NCI-H1105 (cell line): ENCODE measurements around the gene NOM1.
"Not testable (repeated sequence)": the region's sequence is repeated elsewhere in the genome, so short reads cannot be mapped to it uniquely, and the experiment has no call there.

ENCODE experiments used
- DNase-seq: peaks from one replicate; lab custom pipeline; 2025; lab: John Stamatoyannopoulos, UW

Gene NOM1

GRCh38 chr7:156941393-156942182, 7.9 kb upstream of the NOM1 start:
- no peak for DNase-seq

DNA sequence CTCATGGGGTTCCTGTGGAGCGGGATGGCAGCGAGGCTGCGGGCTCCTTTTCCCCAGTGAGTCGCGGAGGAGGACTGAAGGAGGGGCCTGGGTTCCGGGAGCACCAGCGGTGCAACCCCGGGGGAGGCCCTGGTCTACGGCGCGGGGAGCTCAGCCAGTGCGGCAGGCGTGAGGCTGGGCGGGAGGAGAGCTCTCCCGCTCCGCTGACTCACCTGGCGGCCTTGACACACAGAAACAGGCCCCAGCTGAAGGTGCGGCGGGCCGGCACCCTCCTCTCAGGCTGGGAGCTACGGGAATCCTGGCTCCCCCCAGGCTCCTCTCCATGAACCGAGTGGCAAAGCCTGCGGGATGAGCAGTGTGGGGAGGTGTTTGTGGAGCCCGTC, 6.8 kb upstream of the NOM1 start:
- no peak for DNase-seq

- no peak for DNase-seq
Measured at GRCh38 chr7:156943091-156944041, 6.1 kb upstream of the NOM1 start.

DNA sequence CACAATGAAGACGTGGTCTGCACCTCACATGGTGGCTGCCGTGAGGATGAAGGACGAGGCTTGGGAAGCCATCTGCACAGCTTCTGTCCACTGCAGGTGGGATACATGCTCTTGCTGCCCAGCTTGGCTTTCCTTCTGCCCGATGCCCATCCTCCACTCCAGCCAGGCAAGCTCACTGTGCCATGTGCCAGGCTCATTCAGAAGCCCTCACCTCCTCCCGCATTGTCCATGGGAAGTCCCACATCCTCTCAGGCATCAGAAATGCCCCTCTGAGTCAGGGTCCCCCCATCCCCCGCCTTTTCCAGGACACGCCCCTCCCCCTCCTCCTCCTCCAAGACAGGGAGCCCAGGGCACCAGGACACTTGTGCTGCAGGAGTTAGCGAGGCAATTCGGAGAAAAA, 4.6 kb upstream of the NOM1 start:
- no peak for DNase-seq

- no peak for DNase-seq
Measured at GRCh38 chr7:156947120-156947843, 2.2 kb upstream of the NOM1 start.

GRCh38 chr7:156948361-156948760, 1.2 kb upstream of the NOM1 start:
- DNase-seq: no peak

DNA sequence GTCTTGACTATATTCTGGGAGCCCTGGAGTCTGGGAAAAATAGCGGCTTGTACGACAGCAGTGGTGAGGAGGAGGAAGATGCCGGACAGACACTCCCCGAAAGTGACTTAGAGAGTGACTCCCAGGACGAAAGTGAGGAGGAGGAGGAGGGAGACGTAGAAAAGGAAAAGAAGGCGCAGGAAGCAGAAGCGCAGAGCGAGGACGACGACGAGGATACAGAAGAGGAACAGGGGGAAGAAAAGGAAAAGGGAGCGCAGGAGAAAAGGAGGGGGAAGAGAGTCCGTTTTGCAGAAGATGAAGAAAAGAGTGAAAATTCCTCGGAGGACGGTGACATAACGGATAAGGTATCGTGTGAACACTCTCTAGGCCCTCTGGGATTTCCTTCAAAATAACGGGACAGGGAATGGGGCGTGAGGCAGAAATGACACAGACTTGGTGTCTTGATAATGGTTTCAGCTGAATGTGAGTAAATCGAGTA, 908 bp downstream of the NOM1 start:
- no peak for DNase-seq

GRCh38 chr7:156953215-156953614, 3.7 kb downstream of the NOM1 start:
- DNase-seq: not testable (repeated sequence)

- DNase-seq: no peak
Measured at GRCh38 chr7:156954941-156955340, 5.4 kb downstream of the NOM1 start.

GRCh38 chr7:156956727-156957126, 7.2 kb downstream of the NOM1 start:
- DNase-seq: no peak

DNA sequence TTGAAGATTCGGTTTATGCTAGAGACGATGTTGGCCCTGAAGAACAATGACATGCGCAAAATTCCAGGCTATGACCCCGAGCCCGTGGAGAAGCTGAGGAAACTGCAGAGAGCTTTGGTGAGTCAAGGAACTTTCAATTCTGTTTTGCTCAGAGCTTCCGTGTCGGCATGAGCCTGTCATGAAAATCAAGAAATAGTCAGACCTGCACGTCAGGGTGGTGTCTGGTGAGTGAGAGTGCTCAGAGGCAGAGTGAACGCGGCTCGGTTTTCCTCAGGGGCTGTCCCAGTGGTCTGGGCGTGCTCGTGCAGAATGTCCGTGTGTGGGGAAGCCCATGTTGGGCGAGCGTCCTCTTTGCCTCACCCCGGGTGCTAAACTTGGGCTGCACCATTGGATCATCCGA, 12.6 kb downstream of the NOM1 start:
- DNase-seq: no peak

DNA sequence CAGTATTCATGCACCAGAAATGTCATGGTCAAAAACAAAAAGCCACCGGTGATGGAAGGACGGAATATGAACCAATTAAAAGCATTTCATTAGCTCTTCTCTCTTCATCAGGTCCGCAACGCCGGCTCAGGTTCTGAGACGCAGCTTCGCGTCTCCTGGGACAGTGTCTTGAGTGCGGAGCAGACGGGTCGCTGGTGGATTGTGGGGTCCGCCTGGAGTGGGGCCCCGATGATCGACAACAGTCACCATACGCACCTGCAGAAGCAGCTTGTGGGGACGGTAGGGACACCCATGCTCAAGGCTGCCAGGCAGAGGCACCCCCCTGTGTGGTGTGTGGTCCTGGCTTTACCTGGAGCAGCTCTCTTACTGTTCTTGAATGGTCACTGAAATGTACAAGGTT, 13.4 kb downstream of the NOM1 start:
- no peak for DNase-seq

GRCh38 chr7:156963472-156963871, 14.0 kb downstream of the NOM1 start:
- no peak for DNase-seq

- no peak for DNase-seq
Measured at GRCh38 chr7:156964971-156965370, 15.5 kb downstream of the NOM1 start.

DNA sequence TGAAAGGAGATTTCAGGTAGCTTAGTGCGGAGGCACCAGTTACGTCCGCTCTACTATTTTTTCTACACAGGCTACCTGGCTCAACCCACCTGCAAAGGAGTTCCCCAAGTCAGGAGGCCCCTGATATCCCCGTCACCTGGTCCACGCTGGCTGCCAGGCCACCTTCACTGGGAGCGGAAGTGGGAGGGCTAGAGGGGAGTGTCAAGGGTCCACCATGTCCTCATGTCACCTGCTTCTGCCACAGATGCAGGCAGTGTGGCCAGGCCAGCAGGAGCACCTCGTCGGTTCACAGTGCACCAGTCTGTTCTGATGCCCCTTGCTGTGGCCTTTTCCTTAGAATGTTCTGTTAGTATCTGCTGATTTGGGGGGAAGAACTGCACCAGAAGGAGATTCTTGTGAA, 16.9 kb downstream of the NOM1 start:
- no peak for DNase-seq

DNA sequence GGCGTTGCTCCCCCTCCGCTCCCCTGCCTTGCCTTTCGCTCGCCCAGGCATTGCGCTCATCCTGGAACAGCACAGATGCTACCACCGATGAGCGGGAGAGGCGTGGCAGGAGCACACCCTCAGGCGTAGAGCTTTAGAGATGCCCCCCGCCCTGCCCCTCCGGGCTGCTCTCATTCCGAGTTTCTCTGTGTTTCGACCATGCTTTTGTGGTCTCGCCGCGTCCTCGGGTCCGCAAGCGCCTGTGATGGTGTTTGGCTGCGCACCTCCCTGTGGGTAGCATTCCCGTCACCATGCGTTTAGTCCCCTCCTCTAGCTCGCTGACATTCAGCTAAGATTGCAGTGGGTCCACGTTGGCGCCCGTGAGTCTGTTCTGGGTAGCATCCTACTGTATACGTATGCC, 18.7 kb downstream of the NOM1 start:
- no peak for DNase-seq

DNA sequence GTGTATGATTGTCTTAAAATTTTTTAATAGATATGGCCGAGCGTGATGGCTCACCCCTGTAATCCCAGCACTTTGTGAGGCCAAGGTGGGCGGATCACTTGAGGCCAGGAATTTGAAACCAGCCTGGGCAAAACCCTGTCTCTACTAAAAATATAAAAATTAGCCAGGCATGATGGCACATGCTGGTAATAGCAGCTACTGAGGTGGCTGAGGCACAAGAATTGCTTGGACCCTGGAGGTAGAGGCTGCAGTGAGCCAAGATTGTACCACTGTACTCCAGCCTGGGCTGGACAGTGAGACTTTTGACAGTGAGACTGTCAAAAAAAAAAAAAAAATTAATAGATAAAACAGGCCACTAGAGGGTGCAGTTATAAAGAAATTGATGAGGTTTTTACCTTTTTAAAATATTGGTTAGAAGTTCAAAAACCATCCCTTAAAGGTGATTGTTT, 20.5 kb downstream of the NOM1 start:
- DNase-seq: no peak

DNA sequence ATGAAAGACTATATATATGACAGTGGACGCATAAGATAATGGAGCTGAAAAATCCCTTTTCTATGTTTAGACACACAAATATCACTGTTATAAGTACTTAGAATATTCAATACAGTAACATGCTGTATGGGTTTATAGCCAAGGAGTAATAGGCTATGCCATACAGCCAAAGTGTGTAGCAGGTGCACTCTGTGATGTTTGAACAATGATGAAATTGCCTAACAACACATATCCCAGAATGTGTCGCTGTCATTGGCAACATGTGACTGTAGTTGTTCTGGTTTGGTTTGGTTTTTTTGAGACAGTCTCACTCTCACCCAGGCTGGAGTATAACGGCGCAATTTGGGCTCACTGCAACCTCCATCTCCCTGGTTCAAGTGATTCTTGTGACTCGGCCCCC, 26.1 kb downstream of the NOM1 start:
- DNase-seq: no peak

DNA sequence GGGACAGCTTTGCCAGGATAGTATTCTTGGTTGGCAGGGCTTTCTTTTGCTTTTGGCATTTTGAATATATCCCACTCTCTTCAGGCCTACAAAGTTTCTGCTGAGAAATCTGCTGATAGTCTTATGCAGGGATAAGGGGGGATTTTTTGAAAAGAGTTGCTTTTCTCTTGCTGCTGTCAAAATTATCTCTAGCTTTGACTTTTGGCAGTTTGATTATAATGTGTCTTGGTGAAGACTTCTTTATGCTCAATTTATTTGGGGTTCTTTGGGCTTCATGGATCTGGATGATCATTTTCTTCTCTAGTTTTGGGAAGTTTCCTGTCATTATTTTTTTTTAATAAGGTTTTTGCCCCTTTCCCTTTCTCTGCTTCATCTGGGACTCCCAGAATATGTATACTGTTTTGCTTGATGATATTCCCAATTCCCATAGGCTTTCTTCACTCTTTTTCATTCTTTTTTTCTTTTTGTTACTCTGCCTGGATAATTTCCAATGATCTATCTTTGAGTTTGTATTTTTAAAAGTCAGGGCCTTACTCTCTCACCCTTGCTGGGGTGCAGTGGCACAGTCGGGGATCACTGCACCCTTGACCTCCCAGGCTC, 29.6 kb downstream of the NOM1 start:
- no peak for DNase-seq

DNA sequence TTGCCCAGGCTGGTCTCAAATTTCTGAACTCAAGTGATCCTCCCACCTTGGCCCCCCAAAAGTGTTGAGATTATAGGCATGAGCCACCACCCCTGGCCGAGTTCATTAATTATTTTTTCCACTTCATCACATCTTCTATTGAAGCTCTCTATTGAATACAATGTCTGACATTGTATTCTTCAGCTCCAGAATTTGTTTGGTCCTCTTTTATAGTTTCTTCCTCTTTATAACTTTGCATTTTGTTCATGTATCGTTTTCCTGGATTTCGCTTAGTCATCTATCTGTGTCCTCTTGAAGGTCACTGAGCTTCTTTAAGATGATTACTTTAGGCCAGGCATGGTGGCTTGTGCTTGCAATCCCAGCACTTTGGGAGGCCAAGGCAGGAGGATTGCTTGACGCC, 30.2 kb downstream of the NOM1 start:
- no peak for DNase-seq

DNA sequence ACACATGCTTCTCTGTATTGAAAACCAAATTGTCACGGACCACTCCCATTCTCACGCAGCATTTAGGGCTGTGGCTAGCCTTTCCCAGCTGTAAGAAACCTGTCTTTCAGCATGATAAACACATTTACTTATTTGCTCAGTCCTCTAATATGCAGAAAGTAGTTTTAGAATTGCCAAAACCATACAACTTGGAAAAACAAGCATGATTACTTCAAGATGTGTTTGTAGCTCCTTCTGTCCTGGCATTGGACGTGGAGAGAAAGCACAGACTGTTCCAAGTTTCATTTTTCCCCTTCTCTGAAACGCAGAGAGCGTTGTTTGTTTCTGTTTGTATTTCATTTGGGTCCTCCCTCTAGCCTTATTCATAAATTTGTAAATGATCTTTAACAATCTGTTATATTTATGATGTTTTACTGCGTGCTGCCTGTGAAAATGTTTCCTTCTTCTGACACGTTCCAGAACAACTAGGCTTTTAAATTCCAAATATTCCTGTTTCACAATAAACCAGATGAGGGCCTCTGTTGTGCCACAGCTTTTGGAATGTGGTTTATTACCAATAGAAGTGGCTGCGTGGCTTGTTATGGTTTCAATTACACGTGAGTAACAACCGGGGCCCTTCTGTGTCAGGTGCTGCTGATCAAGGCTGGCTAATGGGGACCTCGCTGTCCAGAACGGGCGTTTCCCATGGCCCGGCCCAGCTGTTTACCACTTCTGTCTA, 34.8 kb downstream of the NOM1 start:
- no peak for DNase-seq
